DLD1 (cell line): ENCODE results near the gene RXFP1.

Source experiments
- in situ Hi-C: cut with HindIII; loops from 2 replicates; pipeline ENCODE4 v1.10.0; 2017; ENCODE audit warnings: low sequenced_read_pairs

RXFP1 gene

GRCh38 chr4:158521484-158522088 is at the start of gene RXFP1:
TSS of gene RXFP1 (plus strand) at chr4:158521882. CDS start at chr4:158521977, 95 bp downstream.
- in situ Hi-C loops = no loop called here

- in situ Hi-C loops = no loop called here
Measured at GRCh38 chr4:158481811-158482210, 39.9 kb upstream of the RXFP1 start.

- in situ Hi-C loops = no loop called here
Measured at GRCh38 chr4:158484173-158484885, 37.4 kb upstream of the RXFP1 start.

- in situ Hi-C loops = no loop called here
Measured at GRCh38 chr4:158490629-158491028, 31.1 kb upstream of the RXFP1 start.

GRCh38 chr4:158492391-158492790 is 29.3 kb upstream of the RXFP1 start:
- in situ Hi-C loops = no loop called here

GRCh38 chr4:158496030-158496741 is 25.5 kb upstream of the RXFP1 start:
- in situ Hi-C loops = no loop called here

- in situ Hi-C loops = no loop called here
Measured at GRCh38 chr4:158500054-158500453, 21.6 kb upstream of the RXFP1 start.

- in situ Hi-C loops = no loop called here
Measured at GRCh38 chr4:158513256-158513655, 8.4 kb upstream of the RXFP1 start.

GRCh38 chr4:158519226-158519625 is 2.5 kb upstream of the RXFP1 start:
- in situ Hi-C loops = no loop called here

GRCh38 chr4:158523990-158524535 is 2.4 kb downstream of the RXFP1 start:
- in situ Hi-C loops = no loop called here

- in situ Hi-C loops = no loop called here
Measured at GRCh38 chr4:158527516-158527915, 5.8 kb downstream of the RXFP1 start.

- in situ Hi-C loops = no loop called here
Measured at GRCh38 chr4:158529505-158529904, 7.8 kb downstream of the RXFP1 start.

- in situ Hi-C loops = no loop called here
Measured at GRCh38 chr4:158530381-158530780, 8.7 kb downstream of the RXFP1 start.

- in situ Hi-C loops = no loop called here
Measured at GRCh38 chr4:158530898-158531297, 9.2 kb downstream of the RXFP1 start.

- in situ Hi-C loops = no loop called here
Measured at GRCh38 chr4:158532556-158533231, 11.0 kb downstream of the RXFP1 start.

- in situ Hi-C loops = no loop called here
Measured at GRCh38 chr4:158534727-158535126, 13.0 kb downstream of the RXFP1 start.

- in situ Hi-C loops = no loop called here
Measured at GRCh38 chr4:158535130-158535614, 13.5 kb downstream of the RXFP1 start.

GRCh38 chr4:158536833-158537232 is 15.2 kb downstream of the RXFP1 start:
- in situ Hi-C loops = no loop called here

- in situ Hi-C loops = no loop called here
Measured at GRCh38 chr4:158538176-158538575, 16.5 kb downstream of the RXFP1 start.

- in situ Hi-C loops = no loop called here
Measured at GRCh38 chr4:158538911-158539310, 17.2 kb downstream of the RXFP1 start.
